PFSK-1 (cell line): ENCODE results near the gene MEGF6.

Experiments used
- FOXP2 ChIP-seq: optimal IDR thresholded peaks from 2 replicates; pipeline ENCODE3; 2011; ENCODE audit warnings: borderline replicate concordance, control low read depth, inconsistent platforms; ENCODE audit not compliant: insufficient read depth; ENCODE audit errors: extremely low read length, extremely low read depth
- POLR2AphosphoS5 ChIP-seq: IDR thresholded peaks from 2 replicates; pipeline ENCODE4 v1.6.1; 2012; ENCODE audit warnings: low read depth, mild to moderate bottlenecking, control low read depth, low read length, moderate library complexity
- REST ChIP-seq, 2 experiments: IDR thresholded peaks; 2 replicates each; pipeline versions ENCODE4 v1.6.1 to v1.8.0; 2011 to 2012; ENCODE audit warnings: low read depth in 2 of 2, low read length in 2 of 2, control low read depth in 1 of 2, inconsistent platforms in 1 of 2, mild to moderate bottlenecking in 1 of 2, moderate library complexity in 1 of 2; ENCODE audit not compliant: insufficient read depth in 1 of 2
- SIN3A ChIP-seq: IDR thresholded peaks from 2 replicates; pipeline ENCODE4 v1.6.1; 2012; ENCODE audit warnings: mild to moderate bottlenecking, low read length, moderate library complexity, borderline replicate concordance; ENCODE audit not compliant: insufficient read depth
- TAF1 ChIP-seq: IDR thresholded peaks from 2 replicates; pipeline ENCODE4 v1.6.1; 2012; ENCODE audit warnings: low read length, control low read depth, borderline replicate concordance; ENCODE audit not compliant: insufficient read depth

GRCh38 chr1:3649342-3650247, 38.3 kb upstream of the MEGF6 start, which contains the start of gene WRAP73:
- no peak for TF ChIP-seq SIN3A
- peak; percentile 78 for TF ChIP-seq POLR2AphosphoS5
- no peak for TF ChIP-seq REST (IDR thresholded peaks at IDR 0.05; ENCODE audit: insufficient read depth in 1 of 2, low read depth in 2 of 2, low read length in 2 of 2)
- TF ChIP-seq TAF1 = 0 out of 2 replicates have a peak, but pooled peaks have one; percentile 40
- TF ChIP-seq FOXP2 = no peak
